ENCODE results near the gene DDX1. TPM values are rescaled to one million over a fixed set of nuclear protein-coding genes. Genes with fewer than 3 reads are reported as not detected.

DDX1 gene
- total RNA-seq, 2 donors from 2014 or later, result 116 to 126 TPM

- WGBS, 2 experiments (ENCODE audit: insufficient coverage in 1 of 2, insufficient read length in 1 of 2), result 88 to 92% methylated on average over 9 to 11 of the region's 11 CpGs
- no peak overlapping the region for H3K4me3 ChIP-seq (ENCODE audit: low read length)
- no peak overlapping the region for H3K9ac ChIP-seq (ENCODE audit: extremely low read depth, low read length, poor library complexity, severe bottlenecking)
- no peak overlapping the region for H3K27ac ChIP-seq (ENCODE audit: low read depth, low read length)
- no peaks in the 10 kb centered on the region for H3K9me3 Mint-ChIP-seq
- no peak overlapping the region for H3K4me3 Mint-ChIP-seq
- no peaks in the 10 kb centered on the region for H3K36me3 Mint-ChIP-seq (ENCODE audit: low read depth)
- H3K4me1 Mint-ChIP-seq, result peaks cover 4% of the 10 kb centered on the region
- H3K27me3 ChIP-seq (ENCODE audit: control insufficient read depth, insufficient read depth, low read length, poor library complexity, severe bottlenecking), result no peaks in the 10 kb centered on the region
- TF ChIP-seq, protein P1, sequence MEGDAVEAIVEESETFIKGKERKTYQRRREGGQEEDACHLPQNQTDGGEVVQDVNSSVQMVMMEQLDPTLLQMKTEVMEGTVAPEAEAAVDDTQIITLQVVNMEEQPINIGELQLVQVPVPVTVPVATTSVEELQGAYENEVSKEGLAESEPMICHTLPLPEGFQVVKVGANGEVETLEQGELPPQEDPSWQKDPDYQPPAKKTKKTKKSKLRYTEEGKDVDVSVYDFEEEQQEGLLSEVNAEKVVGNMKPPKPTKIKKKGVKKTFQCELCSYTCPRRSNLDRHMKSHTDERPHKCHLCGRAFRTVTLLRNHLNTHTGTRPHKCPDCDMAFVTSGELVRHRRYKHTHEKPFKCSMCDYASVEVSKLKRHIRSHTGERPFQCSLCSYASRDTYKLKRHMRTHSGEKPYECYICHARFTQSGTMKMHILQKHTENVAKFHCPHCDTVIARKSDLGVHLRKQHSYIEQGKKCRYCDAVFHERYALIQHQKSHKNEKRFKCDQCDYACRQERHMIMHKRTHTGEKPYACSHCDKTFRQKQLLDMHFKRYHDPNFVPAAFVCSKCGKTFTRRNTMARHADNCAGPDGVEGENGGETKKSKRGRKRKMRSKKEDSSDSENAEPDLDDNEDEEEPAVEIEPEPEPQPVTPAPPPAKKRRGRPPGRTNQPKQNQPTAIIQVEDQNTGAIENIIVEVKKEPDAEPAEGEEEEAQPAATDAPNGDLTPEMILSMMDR (conservative IDR thresholded peaks at IDR 0.05), result no peak
- H3K27ac Mint-ChIP-seq, result no peak overlapping the region
- no peak for DNase-seq
- no peaks in the 10 kb centered on the region for H3K4me1 ChIP-seq (ENCODE audit: control insufficient read depth, insufficient read depth, low read length)
- H3K9me3 ChIP-seq (ENCODE audit: control insufficient read depth, low read length), result no peaks in the 10 kb centered on the region
- peaks cover 9% of the 10 kb centered on the region for H3K27me3 Mint-ChIP-seq (ENCODE audit: insufficient read depth)
- H3K36me3 ChIP-seq (ENCODE audit: control insufficient read depth, insufficient read depth, low read length), result no peaks in the 10 kb centered on the region
Observed at GRCh38 chr2:15650616-15651366, 59.1 kb downstream of the DDX1 start.

DNA sequence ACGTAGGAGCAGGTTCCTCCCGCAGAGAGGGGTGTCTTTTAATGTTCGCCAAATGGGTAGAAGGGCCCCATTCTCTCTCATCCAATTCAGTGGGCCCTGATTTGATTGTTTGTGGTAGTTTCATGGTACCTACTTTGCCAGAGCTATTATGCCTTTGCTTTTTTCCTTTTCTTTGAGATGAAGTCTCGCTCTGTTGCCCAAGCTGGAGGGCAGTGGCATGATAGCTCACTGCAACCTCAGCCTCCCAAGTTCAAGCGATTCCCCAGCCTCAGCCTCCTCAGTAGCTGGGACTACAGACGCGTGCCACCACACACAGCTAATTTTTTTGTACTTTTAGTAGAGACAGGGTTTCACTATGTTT lies 59.7 kb downstream of the DDX1 start:
- H3K36me3 Mint-ChIP-seq (ENCODE audit: low read depth), result no peaks in the 10 kb centered on the region
- H3K9ac ChIP-seq (ENCODE audit: extremely low read depth, low read length, poor library complexity, severe bottlenecking), result no peak overlapping the region
- no peaks in the 10 kb centered on the region for H3K9me3 ChIP-seq (ENCODE audit: control insufficient read depth, low read length)
- no peaks in the 10 kb centered on the region for H3K4me1 ChIP-seq (ENCODE audit: control insufficient read depth, insufficient read depth, low read length)
- TF ChIP-seq, protein P1 (conservative IDR thresholded peaks at IDR 0.05), result no peak
- H3K27me3 Mint-ChIP-seq (ENCODE audit: insufficient read depth), result peaks cover 9% of the 10 kb centered on the region
- H3K9me3 Mint-ChIP-seq, result no peaks in the 10 kb centered on the region
- no peak overlapping the region for H3K4me3 ChIP-seq (ENCODE audit: low read length)
- no peaks in the 10 kb centered on the region for H3K36me3 ChIP-seq (ENCODE audit: control insufficient read depth, insufficient read depth, low read length)
- H3K27ac ChIP-seq (ENCODE audit: low read depth, low read length), result no peak overlapping the region
- H3K4me1 Mint-ChIP-seq, result peaks cover 4% of the 10 kb centered on the region
- no peak for DNase-seq
- 88 to 100% methylated on average over 5 to 7 of the region's 7 CpGs for WGBS, 2 experiments (ENCODE audit: insufficient coverage in 1 of 2, insufficient read length in 1 of 2)
- no peaks in the 10 kb centered on the region for H3K27me3 ChIP-seq (ENCODE audit: control insufficient read depth, insufficient read depth, low read length, poor library complexity, severe bottlenecking)
- no peak overlapping the region for H3K4me3 Mint-ChIP-seq
- no peak overlapping the region for H3K27ac Mint-ChIP-seq

GRCh38 chr2:15652252-15652651 lies 60.6 kb downstream of the DDX1 start:
- TF ChIP-seq, protein P1 (conservative IDR thresholded peaks at IDR 0.05), result no peak
- Mint-ChIP-seq H3K9me3 (no peaks in the 10 kb centered on the region), H3K27me3 (ENCODE audit: insufficient read depth) (peaks cover 9% of the 10 kb centered on the region), H3K27ac (no peak overlapping the region), H3K36me3 (ENCODE audit: low read depth) (no peaks in the 10 kb centered on the region), H3K4me1 (peaks cover 4% of the 10 kb centered on the region), H3K4me3 (no peak overlapping the region)
- H3K4me3 ChIP-seq (ENCODE audit: low read length), result no peak overlapping the region
- no peaks in the 10 kb centered on the region for H3K36me3 ChIP-seq (ENCODE audit: control insufficient read depth, insufficient read depth, low read length)
- no peaks in the 10 kb centered on the region for H3K27me3 ChIP-seq (ENCODE audit: control insufficient read depth, insufficient read depth, low read length, poor library complexity, severe bottlenecking)
- no peaks in the 10 kb centered on the region for H3K4me1 ChIP-seq (ENCODE audit: control insufficient read depth, insufficient read depth, low read length)
- DNase-seq, result no peak
- no peaks in the 10 kb centered on the region for H3K9me3 ChIP-seq (ENCODE audit: control insufficient read depth, low read length)
- H3K27ac ChIP-seq (ENCODE audit: low read depth, low read length), result no peak overlapping the region
- 89 to 100% methylated on average over 2 to 8 of the region's 8 CpGs for WGBS, 2 experiments (ENCODE audit: insufficient coverage in 1 of 2, insufficient read length in 1 of 2)
- H3K9ac ChIP-seq (ENCODE audit: extremely low read depth, low read length, poor library complexity, severe bottlenecking), result no peak overlapping the region

Data from endodermal cell (in vitro differentiated cells).